MM.1S (cell line): ENCODE data around the gene HSD11B1L.

ENCODE experiments used
- DNase-seq: peaks from one replicate; pipeline ENCODE4 v3.0.0-alpha.2; 2015
- H2AFZ ChIP-seq: fragments of 300-600 bp; sonication (generic); 2 replicates; pipeline ENCODE4 v1.6.0; 2016; ENCODE audit warnings: antibody characterized with exemption, low read length
- H3F3A ChIP-seq: fragments of 300-600 bp; sonication (generic); 2 replicates; pipeline ENCODE4 v1.6.1; 2016; ENCODE audit warnings: mild to moderate bottlenecking, antibody characterized with exemption, low read length, moderate library complexity, mixed read lengths; ENCODE audit not compliant: insufficient read depth
- H3K27ac ChIP-seq: fragments of 300-600 bp; sonication (generic); 2 replicates; pipeline ENCODE4 v1.5.1; 2016; ENCODE audit warnings: mild to moderate bottlenecking, low read length
- H3K27me3 ChIP-seq: fragments of 300-600 bp; sonication (generic); replicated peaks from 2 replicates; pipeline ENCODE4 v1.6.0; 2016; ENCODE audit warnings: low read length; ENCODE audit not compliant: insufficient read depth
- H3K36me3 ChIP-seq: fragments of 300-600 bp; sonication (generic); replicated peaks from 2 replicates; pipeline ENCODE4 v1.6.1; 2016; ENCODE audit warnings: mild to moderate bottlenecking, low read length, mixed read lengths; ENCODE audit not compliant: insufficient read depth
- H3K4me1 ChIP-seq: fragments of 300-600 bp; sonication (generic); 2 replicates; pipeline ENCODE4 v1.6.1; 2016; ENCODE audit warnings: low read length, mixed read lengths
- H3K4me2 ChIP-seq: fragments of 300-600 bp; sonication (generic); 2 replicates; pipeline ENCODE4 v1.6.0; 2016; ENCODE audit warnings: low read depth, low read length
- H3K4me3 ChIP-seq: fragments of 300-600 bp; sonication (generic); 2 replicates; pipeline ENCODE4 v1.5.1; 2016; ENCODE audit warnings: low read length, mixed read lengths
- H3K79me2 ChIP-seq: fragments of 300-600 bp; sonication (generic); 2 replicates; pipeline ENCODE4 v1.6.1; 2016; ENCODE audit warnings: mixed run types, low read length, mixed read lengths
- H3K9ac ChIP-seq: fragments of 300-600 bp; sonication (generic); 2 replicates; pipeline ENCODE4 v1.6.1; 2016; ENCODE audit warnings: low read length, mixed read lengths
- H3K9me2 ChIP-seq: fragments of 300-600 bp; sonication (generic); replicated peaks from 2 replicates; pipeline ENCODE4 v1.6.1; 2016; ENCODE audit warnings: mild to moderate bottlenecking, low read length, mixed read lengths; ENCODE audit not compliant: insufficient read depth
- H3K9me3 ChIP-seq: fragments of 300-600 bp; sonication (generic); replicated peaks from 2 replicates; pipeline ENCODE4 v1.6.1; 2016; ENCODE audit warnings: mild to moderate bottlenecking, low read length, mixed read lengths; ENCODE audit not compliant: insufficient read depth
- H4K20me1 ChIP-seq: fragments of 300-600 bp; sonication (generic); 2 replicates; pipeline ENCODE4 v1.6.1; 2016; ENCODE audit warnings: mild to moderate bottlenecking, low read length, moderate library complexity, mixed read lengths; ENCODE audit not compliant: insufficient read depth
- CTCF ChIP-seq: fragments of 300-600 bp; sonication (generic); IDR thresholded peaks from 2 replicates; pipeline ENCODE4 v1.5.1; 2016; ENCODE audit warnings: antibody characterized with exemption, low read length, mixed read lengths
- EZH2 ChIP-seq: fragments of 300-600 bp; sonication (generic); optimal IDR thresholded peaks from 2 replicates; pipeline ENCODE3; 2017; ENCODE audit warnings: low read depth, mild to moderate bottlenecking, antibody characterized with exemption, low read length, mixed read lengths
- EZH2phosphoT487 ChIP-seq: fragments of 300-600 bp; sonication (generic); IDR thresholded peaks from 2 replicates; pipeline ENCODE4 v1.6.1; 2018; ENCODE audit warnings: antibody characterized with exemption, low read length

Gene HSD11B1L

GRCh38 chr19:5678071-5678718, 2.6 kb upstream of the HSD11B1L start:
- Histone ChIP-seq H3K4me2 (no peak overlapping the region), H3K4me3 (no peak overlapping the region)
- TF ChIP-seq EZH2, result no peak
- no peak for TF ChIP-seq EZH2phosphoT487
- no peak for TF ChIP-seq CTCF

GRCh38 chr19:5679289-5680083, 1.3 kb upstream of the HSD11B1L start:
- Histone ChIP-seq H2AFZ (peak overlapping the region; percentile 89), H3K4me3 (peak overlapping the region; percentile 95), H3F3A (no peaks in the 10 kb centered on the region), H3K9me2 (no peaks in the 10 kb centered on the region), H4K20me1 (no peaks in the 10 kb centered on the region), H3K4me1 (peaks cover 7% of the 10 kb centered on the region), H3K27me3 (peaks cover 14% of the 10 kb centered on the region), H3K27ac (no peak overlapping the region), H3K9me3 (no peaks in the 10 kb centered on the region), H3K36me3 (no peaks in the 10 kb centered on the region), H3K4me2 (peak overlapping the region; percentile 96), H3K79me2 (peaks cover 13% of the 10 kb centered on the region), H3K9ac (peak overlapping the region; percentile 88)
- no peak for TF ChIP-seq EZH2
- no peak for TF ChIP-seq EZH2phosphoT487
- no peak for TF ChIP-seq CTCF
- DNase-seq, result peak; percentile 21

More at GRCh38 chr19:5678071-5678718, 2.6 kb upstream of the HSD11B1L start:
- peaks cover 13% of the 10 kb centered on the region for H3K79me2 ChIP-seq
- H3F3A ChIP-seq, result no peaks in the 10 kb centered on the region
- no peaks in the 10 kb centered on the region for H3K9me2 ChIP-seq
- H3K4me1 ChIP-seq, result peaks cover 7% of the 10 kb centered on the region
- peaks cover 12% of the 10 kb centered on the region for H3K27me3 ChIP-seq
- no peak for DNase-seq
- H2AFZ ChIP-seq, result no peak overlapping the region
- no peaks in the 10 kb centered on the region for H4K20me1 ChIP-seq
- no peaks in the 10 kb centered on the region for H3K36me3 ChIP-seq
- no peaks in the 10 kb centered on the region for H3K9me3 ChIP-seq
- H3K27ac ChIP-seq, result no peak overlapping the region
- no peak overlapping the region for H3K9ac ChIP-seq

- Histone ChIP-seq H3K9me2 (no peaks in the 10 kb centered on the region), H3K9me3 (no peaks in the 10 kb centered on the region), H4K20me1 (no peaks in the 10 kb centered on the region), H2AFZ (peak overlapping the region; percentile 89), H3K4me3 (peak overlapping the region; percentile 95), H3K36me3 (no peaks in the 10 kb centered on the region), H3K9ac (peak overlapping the region; percentile 88), H3F3A (no peaks in the 10 kb centered on the region), H3K4me1 (peaks cover 7% of the 10 kb centered on the region), H3K79me2 (peaks cover 13% of the 10 kb centered on the region), H3K27ac (peak overlapping the region; percentile 74; the same call in 1 of the 2 replicates), H3K4me2 (peak overlapping the region; percentile 96), H3K27me3 (peaks cover 14% of the 10 kb centered on the region)
- TF ChIP-seq EZH2, result no peak
- TF ChIP-seq EZH2phosphoT487, result no peak
- TF ChIP-seq CTCF, result no peak
- DNase-seq, result no peak
These were observed 767 bp upstream of the HSD11B1L start for GRCh38 chr19:5680084-5680436.
